GM23338 (cell line): ENCODE measurements around the gene PNPLA7. TPM values are rescaled to one million over a fixed set of nuclear protein-coding genes. Genes with fewer than 3 reads are reported as not detected.

ENCODE experiments used
- ATAC-seq: fragments of 200-7000 bp; cut with Tn5 transposase; 3 replicates; pipeline ENCODE4 v1.9.1; 2020
- DNase-seq: peaks from one replicate; pipeline ENCODE4 v3.0.0-alpha.2; 2015; ENCODE audit warnings: low spot score
- H2AFZ ChIP-seq: fragments of 200-600 bp; sonication (generic); 2 replicates; pipeline ENCODE4 v1.8.0; 2016; ENCODE audit warnings: antibody characterized with exemption, mild to moderate bottlenecking, moderate library complexity
- H3F3A ChIP-seq: fragments of 200-600 bp; sonication (generic); replicated peaks from 2 replicates; pipeline ENCODE4 v1.8.0; 2017; ENCODE audit warnings: antibody characterized with exemption, mixed run types, low read depth
- H3K27ac ChIP-seq: fragments of 200-600 bp; sonication (generic); 2 replicates; pipeline ENCODE4 v1.6.1; 2016; ENCODE audit warnings: low read depth
- H3K27me3 ChIP-seq: fragments of 200-600 bp; sonication (generic); 2 replicates; pipeline ENCODE4 v1.8.0; 2016; ENCODE audit warnings: mild to moderate bottlenecking, mixed run types, moderate library complexity; ENCODE audit not compliant: insufficient read depth
- H3K36me3 ChIP-seq: fragments of 200-600 bp; sonication (generic); 2 replicates; pipeline ENCODE4 v1.8.0; 2016; ENCODE audit warnings: mild to moderate bottlenecking; ENCODE audit not compliant: insufficient read depth
- H3K4me1 ChIP-seq: fragments of 200-600 bp; sonication (generic); 2 replicates; pipeline ENCODE4 v1.8.0; 2016; ENCODE audit warnings: mild to moderate bottlenecking, moderate library complexity; ENCODE audit not compliant: insufficient read depth
- H3K4me2 ChIP-seq: fragments of 200-600 bp; sonication (generic); 2 replicates; pipeline ENCODE4 v1.7.1; 2017; ENCODE audit warnings: mixed run types
- H3K4me3 ChIP-seq: fragments of 200-600 bp; sonication (generic); 2 replicates; pipeline ENCODE4 v1.6.1; 2016; ENCODE audit warnings: mixed run types
- H3K79me2 ChIP-seq: fragments of 200-600 bp; sonication (generic); replicated peaks from 2 replicates; pipeline ENCODE4 v1.8.0; 2017; ENCODE audit warnings: mild to moderate bottlenecking; ENCODE audit not compliant: insufficient read depth
- H3K9me2 ChIP-seq: fragments of 200-600 bp; sonication (generic); 2 replicates; pipeline ENCODE4 v1.8.0; 2017; ENCODE audit not compliant: insufficient read depth
- H4K20me1 ChIP-seq: fragments of 200-600 bp; sonication (generic); replicated peaks from 2 replicates; pipeline ENCODE4 v1.8.0; 2017; ENCODE audit warnings: mild to moderate bottlenecking; ENCODE audit not compliant: insufficient read depth
- H3K27ac Mint-ChIP-seq: 2 replicates; pipeline ENCODE4 v1.8.0; 2020; ENCODE audit warnings: inconsistent platforms, mild to moderate bottlenecking, moderate library complexity, mixed read lengths
- H3K27me3 Mint-ChIP-seq: 3 replicates; pipeline ENCODE4 v1.8.0; 2022; ENCODE audit warnings: low read depth, mild to moderate bottlenecking, moderate library complexity, mixed read lengths, inconsistent platforms; ENCODE audit not compliant: insufficient read depth, poor library complexity
- H3K36me3 Mint-ChIP-seq: 3 replicates; pipeline ENCODE4 v1.8.0; 2021; ENCODE audit warnings: low read depth, mild to moderate bottlenecking, inconsistent platforms, moderate library complexity, mixed read lengths
- H3K4me1 Mint-ChIP-seq: 3 replicates; pipeline ENCODE4 v1.8.0; 2020; ENCODE audit warnings: mild to moderate bottlenecking, inconsistent platforms, mixed read lengths
- H3K4me3 Mint-ChIP-seq: 3 replicates; pipeline ENCODE4 v1.8.0; 2021; ENCODE audit warnings: moderate library complexity, mild to moderate bottlenecking, inconsistent platforms, mixed read lengths
- H3K9me3 Mint-ChIP-seq: 3 replicates; pipeline ENCODE4 v1.8.0; 2020; ENCODE audit warnings: moderate library complexity, mild to moderate bottlenecking, inconsistent platforms, mixed read lengths
- CREB1 ChIP-seq: fragments of 250-450 bp; sonication (Bioruptor Pico); IDR thresholded peaks from 2 replicates; pipeline ENCODE4 v1.5.0; 2020; ENCODE audit warnings: low read depth, mild to moderate bottlenecking, moderate library complexity
- EZH2 ChIP-seq: fragments of 200-600 bp; sonication (generic); IDR thresholded peaks from one replicate; pipeline ENCODE4 v1.8.0; 2017; ENCODE audit warnings: antibody characterized with exemption, mild to moderate bottlenecking, low read depth; ENCODE audit not compliant: unreplicated experiment
- EZH2phosphoT487 ChIP-seq: fragments of 200-600 bp; sonication (generic); IDR thresholded peaks from one replicate; pipeline ENCODE4 v1.8.1; 2018; ENCODE audit warnings: antibody characterized with exemption; ENCODE audit not compliant: unreplicated experiment
- JUNB ChIP-seq: IDR thresholded peaks from one replicate; pipeline ENCODE4 v1.6.1; 2016; ENCODE audit warnings: antibody characterized with exemption; ENCODE audit not compliant: unreplicated experiment
- NANOG ChIP-seq: IDR thresholded peaks from 2 replicates; pipeline ENCODE4 v1.6.1; 2016; ENCODE audit warnings: antibody characterized with exemption, borderline replicate concordance
- POLR2AphosphoS5 ChIP-seq: IDR thresholded peaks from 2 replicates; pipeline ENCODE4 v1.6.1; 2016; ENCODE audit warnings: antibody characterized with exemption, low read depth
- STAT1 ChIP-seq: IDR thresholded peaks from one replicate; pipeline ENCODE4 v1.6.1; 2016; ENCODE audit warnings: antibody characterized with exemption; ENCODE audit not compliant: unreplicated experiment
- ZNF114 ChIP-seq: fragments of 250-450 bp; sonication (Bioruptor Pico); IDR thresholded peaks from 2 replicates; pipeline ENCODE4 v1.5.0; 2020; ENCODE audit warnings: mild to moderate bottlenecking, moderate library complexity
- ZNF331 ChIP-seq: fragments of 250-450 bp; sonication (Bioruptor Pico); IDR thresholded peaks from 2 replicates; pipeline ENCODE4 v1.5.0; 2020; ENCODE audit warnings: low read depth, mild to moderate bottlenecking, moderate library complexity
- polyA plus RNA-seq: library from polyadenylated mRNA; unstranded; fragments of >200 nt; fragmentation: Nextera tagmentation; extraction: Ambion mirVana; gene quantifications from 2 replicates; pipeline ENCODE4 v1.2.1, GENCODE V29; 2016
- total RNA-seq: library from RNA; depleted of rRNA; stranded (reverse); fragments of >200 nt; shearing (Covaris generic); gene quantifications from 2 replicates; pipeline ENCODE4 v1.2.3, GENCODE V29; 2014
- TF ChIP-seq, protein P1 (sequence below): IDR thresholded peaks from 2 replicates; pipeline ENCODE4 v1.6.1; 2016; ENCODE audit warnings: antibody characterized with exemption
- TF ChIP-seq, protein P2 (sequence below): IDR thresholded peaks from one replicate; pipeline ENCODE4 v1.6.1; 2018; ENCODE audit warnings: antibody characterized with exemption; ENCODE audit not compliant: unreplicated experiment
- TF ChIP-seq, protein P3 (sequence below): fragments of 250-450 bp; sonication (Bioruptor Pico); IDR thresholded peaks from 2 replicates; pipeline ENCODE4 v1.5.0; 2020; ENCODE audit warnings: mild to moderate bottlenecking, moderate library complexity
- TF ChIP-seq, protein P4 (sequence below), 2 experiments: fragments of 200-600 bp in 1 of 2; sonication (generic) in 1 of 2; conservative IDR thresholded peaks; 2 replicates each; pipeline versions ENCODE4 v1.5.1 to v1.6.1; 2016 to 2017; ENCODE audit warnings: antibody characterized with exemption in 2 of 2, low read depth in 2 of 2, mild to moderate bottlenecking in 2 of 2, moderate library complexity in 1 of 2

Gene PNPLA7
- total and polyA plus RNA-seq, 2 experiments from 2014 or later, result 0.45 to 0.80 TPM

DNA sequence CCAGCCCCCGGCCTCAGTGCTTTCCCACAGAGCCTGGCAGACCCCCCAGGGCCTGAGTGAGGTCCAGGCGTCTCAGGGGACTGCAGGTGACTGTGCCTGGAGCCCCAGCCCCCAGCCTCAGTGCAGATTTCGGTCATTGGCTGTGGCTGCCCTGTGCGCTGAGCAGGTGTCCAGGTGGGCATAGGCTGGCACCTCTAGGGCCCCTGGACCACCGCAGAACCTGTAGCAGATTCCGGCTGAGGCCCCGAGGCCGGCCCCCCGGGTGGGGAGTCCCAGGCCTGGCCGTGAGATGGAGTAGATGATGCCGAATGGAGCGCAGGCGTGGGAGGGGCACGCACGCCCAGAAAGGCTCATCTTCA is 139.3 kb downstream of the PNPLA7 start:
- H3K4me3 Mint-ChIP-seq, result no peak overlapping the region
- no peak for ATAC-seq
- no peaks in the 10 kb centered on the region for H3K9me3 Mint-ChIP-seq
- no peak overlapping the region for H3K4me3 ChIP-seq
- H3K27ac ChIP-seq, result no peak overlapping the region
- H3K27me3 ChIP-seq, result no peaks in the 10 kb centered on the region
- H3K4me1 ChIP-seq, result 0 out of 2 replicates have a peak, but pooled peaks cover 3% of the 10 kb centered on the region
- H3K36me3 Mint-ChIP-seq, result no peaks in the 10 kb centered on the region
- TF ChIP-seq, protein P1, sequence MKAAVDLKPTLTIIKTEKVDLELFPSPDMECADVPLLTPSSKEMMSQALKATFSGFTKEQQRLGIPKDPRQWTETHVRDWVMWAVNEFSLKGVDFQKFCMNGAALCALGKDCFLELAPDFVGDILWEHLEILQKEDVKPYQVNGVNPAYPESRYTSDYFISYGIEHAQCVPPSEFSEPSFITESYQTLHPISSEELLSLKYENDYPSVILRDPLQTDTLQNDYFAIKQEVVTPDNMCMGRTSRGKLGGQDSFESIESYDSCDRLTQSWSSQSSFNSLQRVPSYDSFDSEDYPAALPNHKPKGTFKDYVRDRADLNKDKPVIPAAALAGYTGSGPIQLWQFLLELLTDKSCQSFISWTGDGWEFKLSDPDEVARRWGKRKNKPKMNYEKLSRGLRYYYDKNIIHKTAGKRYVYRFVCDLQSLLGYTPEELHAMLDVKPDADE, result no peak
- TF ChIP-seq, protein P2, sequence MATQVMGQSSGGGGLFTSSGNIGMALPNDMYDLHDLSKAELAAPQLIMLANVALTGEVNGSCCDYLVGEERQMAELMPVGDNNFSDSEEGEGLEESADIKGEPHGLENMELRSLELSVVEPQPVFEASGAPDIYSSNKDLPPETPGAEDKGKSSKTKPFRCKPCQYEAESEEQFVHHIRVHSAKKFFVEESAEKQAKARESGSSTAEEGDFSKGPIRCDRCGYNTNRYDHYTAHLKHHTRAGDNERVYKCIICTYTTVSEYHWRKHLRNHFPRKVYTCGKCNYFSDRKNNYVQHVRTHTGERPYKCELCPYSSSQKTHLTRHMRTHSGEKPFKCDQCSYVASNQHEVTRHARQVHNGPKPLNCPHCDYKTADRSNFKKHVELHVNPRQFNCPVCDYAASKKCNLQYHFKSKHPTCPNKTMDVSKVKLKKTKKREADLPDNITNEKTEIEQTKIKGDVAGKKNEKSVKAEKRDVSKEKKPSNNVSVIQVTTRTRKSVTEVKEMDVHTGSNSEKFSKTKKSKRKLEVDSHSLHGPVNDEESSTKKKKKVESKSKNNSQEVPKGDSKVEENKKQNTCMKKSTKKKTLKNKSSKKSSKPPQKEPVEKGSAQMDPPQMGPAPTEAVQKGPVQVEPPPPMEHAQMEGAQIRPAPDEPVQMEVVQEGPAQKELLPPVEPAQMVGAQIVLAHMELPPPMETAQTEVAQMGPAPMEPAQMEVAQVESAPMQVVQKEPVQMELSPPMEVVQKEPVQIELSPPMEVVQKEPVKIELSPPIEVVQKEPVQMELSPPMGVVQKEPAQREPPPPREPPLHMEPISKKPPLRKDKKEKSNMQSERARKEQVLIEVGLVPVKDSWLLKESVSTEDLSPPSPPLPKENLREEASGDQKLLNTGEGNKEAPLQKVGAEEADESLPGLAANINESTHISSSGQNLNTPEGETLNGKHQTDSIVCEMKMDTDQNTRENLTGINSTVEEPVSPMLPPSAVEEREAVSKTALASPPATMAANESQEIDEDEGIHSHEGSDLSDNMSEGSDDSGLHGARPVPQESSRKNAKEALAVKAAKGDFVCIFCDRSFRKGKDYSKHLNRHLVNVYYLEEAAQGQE, result no peak
- no peak for TF ChIP-seq EZH2
- TF ChIP-seq ZNF114 (CRISPR knock-in tag), result no peak
- no peak for TF ChIP-seq POLR2AphosphoS5
- no peak for TF ChIP-seq JUNB
- TF ChIP-seq, protein P3, sequence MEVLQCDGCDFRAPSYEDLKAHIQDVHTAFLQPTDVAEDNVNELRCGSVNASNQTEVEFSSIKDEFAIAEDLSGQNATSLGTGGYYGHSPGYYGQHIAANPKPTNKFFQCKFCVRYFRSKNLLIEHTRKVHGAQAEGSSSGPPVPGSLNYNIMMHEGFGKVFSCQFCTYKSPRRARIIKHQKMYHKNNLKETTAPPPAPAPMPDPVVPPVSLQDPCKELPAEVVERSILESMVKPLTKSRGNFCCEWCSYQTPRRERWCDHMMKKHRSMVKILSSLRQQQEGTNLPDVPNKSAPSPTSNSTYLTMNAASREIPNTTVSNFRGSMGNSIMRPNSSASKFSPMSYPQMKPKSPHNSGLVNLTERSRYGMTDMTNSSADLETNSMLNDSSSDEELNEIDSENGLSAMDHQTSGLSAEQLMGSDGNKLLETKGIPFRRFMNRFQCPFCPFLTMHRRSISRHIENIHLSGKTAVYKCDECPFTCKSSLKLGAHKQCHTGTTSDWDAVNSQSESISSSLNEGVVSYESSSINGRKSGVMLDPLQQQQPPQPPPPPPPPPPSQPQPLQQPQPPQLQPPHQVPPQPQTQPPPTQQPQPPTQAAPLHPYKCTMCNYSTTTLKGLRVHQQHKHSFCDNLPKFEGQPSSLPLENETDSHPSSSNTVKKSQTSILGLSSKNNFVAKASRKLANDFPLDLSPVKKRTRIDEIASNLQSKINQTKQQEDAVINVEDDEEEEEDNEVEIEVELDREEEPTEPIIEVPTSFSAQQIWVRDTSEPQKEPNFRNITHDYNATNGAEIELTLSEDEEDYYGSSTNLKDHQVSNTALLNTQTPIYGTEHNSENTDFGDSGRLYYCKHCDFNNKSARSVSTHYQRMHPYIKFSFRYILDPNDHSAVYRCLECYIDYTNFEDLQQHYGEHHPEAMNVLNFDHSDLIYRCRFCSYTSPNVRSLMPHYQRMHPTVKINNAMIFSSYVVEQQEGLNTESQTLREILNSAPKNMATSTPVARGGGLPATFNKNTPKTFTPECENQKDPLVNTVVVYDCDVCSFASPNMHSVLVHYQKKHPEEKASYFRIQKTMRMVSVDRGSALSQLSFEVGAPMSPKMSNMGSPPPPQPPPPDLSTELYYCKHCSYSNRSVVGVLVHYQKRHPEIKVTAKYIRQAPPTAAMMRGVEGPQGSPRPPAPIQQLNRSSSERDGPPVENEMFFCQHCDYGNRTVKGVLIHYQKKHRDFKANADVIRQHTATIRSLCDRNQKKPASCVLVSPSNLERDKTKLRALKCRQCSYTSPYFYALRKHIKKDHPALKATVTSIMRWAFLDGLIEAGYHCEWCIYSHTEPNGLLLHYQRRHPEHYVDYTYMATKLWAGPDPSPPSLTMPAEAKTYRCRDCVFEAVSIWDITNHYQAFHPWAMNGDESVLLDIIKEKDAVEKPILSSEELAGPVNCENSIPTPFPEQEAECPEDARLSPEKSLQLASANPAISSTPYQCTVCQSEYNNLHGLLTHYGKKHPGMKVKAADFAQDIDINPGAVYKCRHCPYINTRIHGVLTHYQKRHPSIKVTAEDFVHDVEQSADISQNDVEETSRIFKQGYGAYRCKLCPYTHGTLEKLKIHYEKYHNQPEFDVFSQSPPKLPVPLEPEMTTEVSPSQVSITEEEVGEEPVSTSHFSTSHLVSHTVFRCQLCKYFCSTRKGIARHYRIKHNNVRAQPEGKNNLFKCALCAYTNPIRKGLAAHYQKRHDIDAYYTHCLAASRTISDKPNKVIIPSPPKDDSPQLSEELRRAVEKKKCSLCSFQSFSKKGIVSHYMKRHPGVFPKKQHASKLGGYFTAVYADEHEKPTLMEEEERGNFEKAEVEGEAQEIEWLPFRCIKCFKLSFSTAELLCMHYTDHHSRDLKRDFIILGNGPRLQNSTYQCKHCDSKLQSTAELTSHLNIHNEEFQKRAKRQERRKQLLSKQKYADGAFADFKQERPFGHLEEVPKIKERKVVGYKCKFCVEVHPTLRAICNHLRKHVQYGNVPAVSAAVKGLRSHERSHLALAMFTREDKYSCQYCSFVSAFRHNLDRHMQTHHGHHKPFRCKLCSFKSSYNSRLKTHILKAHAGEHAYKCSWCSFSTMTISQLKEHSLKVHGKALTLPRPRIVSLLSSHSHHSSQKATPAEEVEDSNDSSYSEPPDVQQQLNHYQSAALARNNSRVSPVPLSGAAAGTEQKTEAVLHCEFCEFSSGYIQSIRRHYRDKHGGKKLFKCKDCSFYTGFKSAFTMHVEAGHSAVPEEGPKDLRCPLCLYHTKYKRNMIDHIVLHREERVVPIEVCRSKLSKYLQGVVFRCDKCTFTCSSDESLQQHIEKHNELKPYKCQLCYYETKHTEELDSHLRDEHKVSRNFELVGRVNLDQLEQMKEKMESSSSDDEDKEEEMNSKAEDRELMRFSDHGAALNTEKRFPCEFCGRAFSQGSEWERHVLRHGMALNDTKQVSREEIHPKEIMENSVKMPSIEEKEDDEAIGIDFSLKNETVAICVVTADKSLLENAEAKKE (CRISPR knock-in tag), result no peak
- TF ChIP-seq ZNF331 (CRISPR knock-in tag), result no peak
- no peak for TF ChIP-seq EZH2phosphoT487
- no peak for TF ChIP-seq STAT1
- TF ChIP-seq NANOG, result no peak
- TF ChIP-seq, protein P4, sequence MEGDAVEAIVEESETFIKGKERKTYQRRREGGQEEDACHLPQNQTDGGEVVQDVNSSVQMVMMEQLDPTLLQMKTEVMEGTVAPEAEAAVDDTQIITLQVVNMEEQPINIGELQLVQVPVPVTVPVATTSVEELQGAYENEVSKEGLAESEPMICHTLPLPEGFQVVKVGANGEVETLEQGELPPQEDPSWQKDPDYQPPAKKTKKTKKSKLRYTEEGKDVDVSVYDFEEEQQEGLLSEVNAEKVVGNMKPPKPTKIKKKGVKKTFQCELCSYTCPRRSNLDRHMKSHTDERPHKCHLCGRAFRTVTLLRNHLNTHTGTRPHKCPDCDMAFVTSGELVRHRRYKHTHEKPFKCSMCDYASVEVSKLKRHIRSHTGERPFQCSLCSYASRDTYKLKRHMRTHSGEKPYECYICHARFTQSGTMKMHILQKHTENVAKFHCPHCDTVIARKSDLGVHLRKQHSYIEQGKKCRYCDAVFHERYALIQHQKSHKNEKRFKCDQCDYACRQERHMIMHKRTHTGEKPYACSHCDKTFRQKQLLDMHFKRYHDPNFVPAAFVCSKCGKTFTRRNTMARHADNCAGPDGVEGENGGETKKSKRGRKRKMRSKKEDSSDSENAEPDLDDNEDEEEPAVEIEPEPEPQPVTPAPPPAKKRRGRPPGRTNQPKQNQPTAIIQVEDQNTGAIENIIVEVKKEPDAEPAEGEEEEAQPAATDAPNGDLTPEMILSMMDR (conservative IDR thresholded peaks at IDR 0.05; ENCODE audit: low read depth in 2 of 2), result no peak
- no peak for TF ChIP-seq CREB1
- 0 out of 2 replicates have a peak, but pooled peaks cover 2% of the 10 kb centered on the region for H3K79me2 ChIP-seq
- no peaks in the 10 kb centered on the region for H3K36me3 ChIP-seq
- H3K9me2 ChIP-seq, result no peaks in the 10 kb centered on the region
- no peak overlapping the region for H3K4me2 ChIP-seq
- H3K27me3 Mint-ChIP-seq, result peaks cover 2% of the 10 kb centered on the region
- H3K27ac Mint-ChIP-seq, result no peak overlapping the region
- H4K20me1 ChIP-seq, result peaks cover 4% of the 10 kb centered on the region
- DNase-seq, result no peak
- 0 out of 2 replicates have a peak, but pooled peaks cover 3% of the 10 kb centered on the region for H3F3A ChIP-seq
- no peaks in the 10 kb centered on the region; the same call in 1 of the 3 replicates for H3K4me1 Mint-ChIP-seq
- no peak overlapping the region for H2AFZ ChIP-seq
